HepG2 (cell line): ENCODE results near the gene PRDM15. TPM values are rescaled to one million over a fixed set of nuclear protein-coding genes. Genes with fewer than 3 reads are reported as not detected.

Experiments
- ETV5 ChIP-seq: IDR thresholded peaks from 2 replicates; pipeline ENCODE4 v1.6.1; 2018; ENCODE audit warnings: missing biosample characterization, missing genetic modification reagents, inconsistent platforms, borderline replicate concordance
- GPN1 ChIP-seq: sonication (generic); formaldehyde crosslinking; IDR thresholded peaks from 2 replicates; pipeline ENCODE4 v1.5.1; 2020; ENCODE audit warnings: missing genetic modification reagents, borderline replicate concordance
- HNRNPL ChIP-seq: fragments of 200-400 bp; formaldehyde crosslinking; IDR thresholded peaks from 2 replicates; pipeline ENCODE4 v1.6.1; 2017; ENCODE audit warnings: mild to moderate bottlenecking, low read depth, low read length
- IRX3 ChIP-seq: sonication (generic); formaldehyde crosslinking; IDR thresholded peaks from 2 replicates; pipeline ENCODE4 v1.8.1; 2023; ENCODE audit warnings: mild to moderate bottlenecking, low read depth, missing genetic modification reagents, borderline replicate concordance
- JDP2 ChIP-seq: sonication (generic); formaldehyde crosslinking; IDR thresholded peaks from 2 replicates; pipeline ENCODE4 v1.8.1; 2022; ENCODE audit warnings: missing genetic modification reagents, borderline replicate concordance
- MAF1 ChIP-seq: sonication (generic); formaldehyde crosslinking; IDR thresholded peaks from 2 replicates; pipeline ENCODE4 v1.5.0; 2020; ENCODE audit warnings: missing genetic modification reagents, borderline replicate concordance
- NCOA1 ChIP-seq: sonication (generic); formaldehyde crosslinking; IDR thresholded peaks from 2 replicates; pipeline ENCODE4 v1.9.0; 2021; ENCODE audit warnings: missing genetic modification reagents
- NR2F2 ChIP-seq: IDR thresholded peaks from 2 replicates; pipeline ENCODE4 v1.6.1; 2012; ENCODE audit warnings: low read depth, inconsistent platforms, borderline replicate concordance
- POLR2G ChIP-seq: fragments of 200-400 bp; formaldehyde crosslinking; IDR thresholded peaks from 2 replicates; pipeline ENCODE4 v1.6.1; 2018; ENCODE audit warnings: mild to moderate bottlenecking, low read depth, low read length, moderate library complexity
- SOX6 ChIP-seq, 2 experiments: fragments of 450-650 bp in 1 of 2; sonication (generic) in 1 of 2; formaldehyde crosslinking in 1 of 2; IDR thresholded peaks; 2 replicates each; pipeline versions ENCODE4 v1.4.0 to v1.6.1; 2017 to 2020; ENCODE audit warnings: antibody characterized with exemption in 1 of 2, mild to moderate bottlenecking in 1 of 2, missing genetic modification reagents in 1 of 2
- THAP11 ChIP-seq: IDR thresholded peaks from 2 replicates; pipeline ENCODE4 v1.6.1; 2016; ENCODE audit warnings: missing biosample characterization, missing genetic modification reagents
- ZNF281 ChIP-seq: sonication (generic); formaldehyde crosslinking; IDR thresholded peaks from 2 replicates; pipeline ENCODE4 v1.4.0; 2020; ENCODE audit warnings: missing genetic modification reagents, borderline replicate concordance
- ZNF296 ChIP-seq: sonication (generic); formaldehyde crosslinking; conservative IDR thresholded peaks from 2 replicates; pipeline ENCODE4 v1.5.0; 2020; ENCODE audit warnings: mild to moderate bottlenecking, missing genetic modification reagents
- ZNF430 ChIP-seq: sonication (generic); formaldehyde crosslinking; IDR thresholded peaks from 2 replicates; pipeline ENCODE4 v1.9.0; 2021; ENCODE audit warnings: mild to moderate bottlenecking, missing genetic modification reagents
- ZNF619 ChIP-seq: sonication (generic); formaldehyde crosslinking; IDR thresholded peaks from 2 replicates; pipeline ENCODE4 v1.4.0; 2020; ENCODE audit warnings: mild to moderate bottlenecking, missing genetic modification reagents
- ZNF704 ChIP-seq: sonication (generic); formaldehyde crosslinking; IDR thresholded peaks from 2 replicates; pipeline ENCODE4 v1.8.1; 2023; ENCODE audit warnings: mild to moderate bottlenecking, inconsistent platforms, moderate library complexity, missing genetic modification reagents, borderline replicate concordance
- ZNF766 ChIP-seq: sonication (generic); formaldehyde crosslinking; IDR thresholded peaks from 2 replicates; pipeline ENCODE4 v1.5.0; 2020; ENCODE audit warnings: missing genetic modification reagents, borderline replicate concordance
- polyA plus RNA-seq, 8 experiments: library from polyadenylated mRNA; depleted of rRNA in 3 of 8; stranded (reverse) in 7 of 8; unstranded in 1 of 8; fragments of >200 nt; fragmentation: Illumina TruSeq in 4 of 8; extraction: Trizol in 4 of 8; gene quantifications; 2 replicates each; pipeline versions ENCODE4 v1.2.1 to v1.2.3, GENCODE V29; 2011 to 2016; ENCODE audit warnings: low read depth in 4 of 8, missing spikeins in 1 of 8, mixed read lengths in 1 of 8; ENCODE audit not compliant: insufficient read depth in 1 of 8
- total RNA-seq, 5 experiments: library from RNA; depleted of rRNA; stranded (reverse); fragments of >200 nt; fragmentation: Illumina TruSeq; extraction: Trizol; gene quantifications; 2 replicates each; pipeline ENCODE4 v1.2.3, GENCODE V29; 2016; ENCODE audit warnings: low read depth in 1 of 5
- TF ChIP-seq, protein P1 (sequence below): sonication (generic); formaldehyde crosslinking; IDR thresholded peaks from 2 replicates; pipeline ENCODE4 v1.4.0; 2020; ENCODE audit warnings: missing genetic modification reagents, mild to moderate bottlenecking, borderline replicate concordance

PRDM15 gene
- total and polyA plus RNA-seq, 2 of the 13 experiments (the other 11 are each of a cell fraction or from before 2014, with no cell fraction given) = 4.0 to 6.9 TPM

- TF ChIP-seq ZNF704 (CRISPR knock-in tag) (no peak), JDP2 (no peak), HNRNPL (no peak), ETV5 (CRISPR knock-in tag) (no peak), NR2F2 (peak; percentile 23; the same call in 1 of the 2 replicates), ZNF766 (CRISPR knock-in tag) (no peak), ZNF430 (CRISPR knock-in tag) (no peak), MAF1 (no peak), IRX3 (no peak), SOX6 (IDR thresholded peaks at IDR 0.05) (no peak), SOX6 (CRISPR knock-in tag; IDR thresholded peaks at IDR 0.05) (peak; percentile 78; the same call in 1 of the 2 replicates), THAP11 (CRISPR knock-in tag) (peak; percentile 34; the same call in 1 of the 2 replicates), GPN1 (no peak), ZNF296 (CRISPR knock-in tag) (no peak), POLR2G (no peak; the same call in 1 of the 2 replicates), ZNF281 (CRISPR knock-in tag) (peak; percentile 91), NCOA1 (CRISPR knock-in tag) (0 out of 2 replicates have a peak, but pooled peaks have one; percentile 20), ZNF619 (CRISPR knock-in tag) (no peak)
- TF ChIP-seq, protein P1, sequence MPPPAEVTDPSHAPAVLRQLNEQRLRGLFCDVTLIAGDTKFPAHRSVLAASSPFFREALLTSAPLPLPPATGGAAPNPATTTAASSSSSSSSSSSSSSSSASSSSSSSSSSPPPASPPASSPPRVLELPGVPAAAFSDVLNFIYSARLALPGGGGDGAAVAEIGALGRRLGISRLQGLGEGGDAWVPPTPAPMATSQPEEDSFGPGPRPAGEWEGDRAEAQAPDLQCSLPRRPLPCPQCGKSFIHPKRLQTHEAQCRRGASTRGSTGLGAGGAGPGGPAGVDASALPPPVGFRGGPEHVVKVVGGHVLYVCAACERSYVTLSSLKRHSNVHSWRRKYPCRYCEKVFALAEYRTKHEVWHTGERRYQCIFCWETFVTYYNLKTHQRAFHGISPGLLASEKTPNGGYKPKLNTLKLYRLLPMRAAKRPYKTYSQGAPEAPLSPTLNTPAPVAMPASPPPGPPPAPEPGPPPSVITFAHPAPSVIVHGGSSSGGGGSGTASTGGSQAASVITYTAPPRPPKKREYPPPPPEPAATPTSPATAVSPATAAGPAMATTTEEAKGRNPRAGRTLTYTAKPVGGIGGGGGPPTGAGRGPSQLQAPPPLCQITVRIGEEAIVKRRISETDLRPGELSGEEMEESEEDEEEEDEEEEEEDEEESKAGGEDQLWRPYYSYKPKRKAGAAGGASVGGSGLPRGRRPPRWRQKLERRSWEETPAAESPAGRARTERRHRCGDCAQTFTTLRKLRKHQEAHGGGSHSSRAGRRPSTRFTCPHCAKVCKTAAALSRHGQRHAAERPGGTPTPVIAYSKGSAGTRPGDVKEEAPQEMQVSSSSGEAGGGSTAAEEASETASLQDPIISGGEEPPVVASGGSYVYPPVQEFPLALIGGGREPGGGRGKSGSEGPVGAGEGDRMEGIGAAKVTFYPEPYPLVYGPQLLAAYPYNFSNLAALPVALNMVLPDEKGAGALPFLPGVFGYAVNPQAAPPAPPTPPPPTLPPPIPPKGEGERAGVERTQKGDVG (CRISPR knock-in tag) = no peak
Observed at GRCh38 chr21:41926117-41926806, 47.1 kb upstream of the PRDM15 start (continued).
